HG02973 (cell line): Measurements from ENCODE around the gene S1PR2.
"Not testable (repeated sequence)": the region's sequence is repeated elsewhere in the genome, so short reads cannot be mapped to it uniquely, and the experiment has no call there.

Experiments
- ATAC-seq: cut with Tn5 transposase; IDR thresholded peaks from one replicate; pipeline ENCODE4 v1.9.1; 2021; ENCODE audit warnings: moderate library complexity; ENCODE audit not compliant: unreplicated experiment

Gene S1PR2

GRCh38 chr19:10254244-10254643 lies 23.1 kb upstream of the S1PR2 start:
- ATAC-seq = no peak

- ATAC-seq = no peak
These were observed 21.6 kb upstream of the S1PR2 start for GRCh38 chr19:10252707-10253106.

- ATAC-seq = peak; percentile 87
These were observed 20.9 kb upstream of the S1PR2 start, which contains the start of gene MRPL4 for GRCh38 chr19:10251792-10252694. Gene MRPL4 (plus strand): TSS chr19:10252214. CDS start chr19:10252254, 40 bp downstream.

GRCh38 chr19:10246511-10246910 lies 15.4 kb upstream of the S1PR2 start:
- ATAC-seq = no peak

- no peak for ATAC-seq
These were observed 14.2 kb upstream of the S1PR2 start for GRCh38 chr19:10245189-10245939.

GRCh38 chr19:10243606-10244005 lies 12.5 kb upstream of the S1PR2 start:
- no peak for ATAC-seq

GRCh38 chr19:10241826-10242449 lies 10.8 kb upstream of the S1PR2 start:
- ATAC-seq = not testable (repeated sequence)

- ATAC-seq = no peak
These were observed 7.1 kb upstream of the S1PR2 start for GRCh38 chr19:10238172-10238783.

- no peak for ATAC-seq
These were observed 6.6 kb upstream of the S1PR2 start for GRCh38 chr19:10237702-10238101.

GRCh38 chr19:10235409-10235808 lies 4.3 kb upstream of the S1PR2 start:
- not testable (repeated sequence) for ATAC-seq

- ATAC-seq = no peak
These were observed 3.9 kb upstream of the S1PR2 start for GRCh38 chr19:10235003-10235402.

- no peak for ATAC-seq
These were observed 2.8 kb upstream of the S1PR2 start for GRCh38 chr19:10233946-10234345.

- no peak for ATAC-seq
These were observed 589 bp upstream of the S1PR2 start for GRCh38 chr19:10231612-10232228.

- ATAC-seq = no peak
These were observed 814 bp downstream of the S1PR2 start for GRCh38 chr19:10230173-10230860.

GRCh38 chr19:10228920-10229319 lies 2.2 kb downstream of the S1PR2 start:
- ATAC-seq = no peak

- no peak for ATAC-seq
These were observed 2.7 kb downstream of the S1PR2 start for GRCh38 chr19:10228393-10228792.

GRCh38 chr19:10227026-10227971 lies 3.8 kb downstream of the S1PR2 start:
- no peak for ATAC-seq

GRCh38 chr19:10226376-10227025 lies 4.6 kb downstream of the S1PR2 start:
- no peak for ATAC-seq
